Measurements from ENCODE around the gene MYLK4.

The MYLK4 gene

GRCh38 chr6:2777249-2777648, 26.5 kb upstream of the MYLK4 start:
- DNase-seq = no peak

GRCh38 chr6:2775003-2775402, 24.3 kb upstream of the MYLK4 start:
- no peak for DNase-seq

- DNase-seq = no peak
Measured at GRCh38 chr6:2773449-2773848, 22.7 kb upstream of the MYLK4 start.

GRCh38 chr6:2772840-2773239, 22.1 kb upstream of the MYLK4 start:
- no peak for DNase-seq

- no peak for DNase-seq
Measured at GRCh38 chr6:2771079-2771478, 20.4 kb upstream of the MYLK4 start.

GRCh38 chr6:2770171-2770570, 19.4 kb upstream of the MYLK4 start:
- DNase-seq = no peak

- DNase-seq = no peak
Measured at GRCh38 chr6:2768696-2769095, 18.0 kb upstream of the MYLK4 start.

GRCh38 chr6:2767657-2768524, 17.2 kb upstream of the MYLK4 start:
- no peak for DNase-seq

- DNase-seq = no peak
Measured at GRCh38 chr6:2766767-2767656, 16.3 kb upstream of the MYLK4 start.

- DNase-seq = peak; percentile 47 to 48
Measured at GRCh38 chr6:2765896-2766766, 15.4 kb upstream of the MYLK4 start.

GRCh38 chr6:2765166-2765895, 14.6 kb upstream of the MYLK4 start, which contains the start of gene WRNIP1:
Gene WRNIP1 (plus strand): TSS chr6:2765393. CDS start chr6:2765623, 230 bp downstream.
- DNase-seq = peak; percentile 93 to 95

GRCh38 chr6:2764610-2765165, 14.0 kb upstream of the MYLK4 start:
- peak; percentile 55 to 68 for DNase-seq

GRCh38 chr6:2763876-2764540, 13.3 kb upstream of the MYLK4 start:
- DNase-seq = no peak

- no peak for DNase-seq
Measured at GRCh38 chr6:2763345-2763841, 12.7 kb upstream of the MYLK4 start.

- peak in 1 of 2 experiments; percentile 22 for DNase-seq
Measured at GRCh38 chr6:2762868-2763267, 12.1 kb upstream of the MYLK4 start.

GRCh38 chr6:2760882-2761842, 10.4 kb upstream of the MYLK4 start:
- no peak for DNase-seq

- no peak for DNase-seq
Measured at GRCh38 chr6:2758980-2759379, 8.3 kb upstream of the MYLK4 start.

- DNase-seq = no peak
Measured at GRCh38 chr6:2756687-2757224, 6.0 kb upstream of the MYLK4 start.

- no peak for DNase-seq
Measured at GRCh38 chr6:2756241-2756640, 5.5 kb upstream of the MYLK4 start.
